ENCODE data around the gene NKAIN4.

DNA sequence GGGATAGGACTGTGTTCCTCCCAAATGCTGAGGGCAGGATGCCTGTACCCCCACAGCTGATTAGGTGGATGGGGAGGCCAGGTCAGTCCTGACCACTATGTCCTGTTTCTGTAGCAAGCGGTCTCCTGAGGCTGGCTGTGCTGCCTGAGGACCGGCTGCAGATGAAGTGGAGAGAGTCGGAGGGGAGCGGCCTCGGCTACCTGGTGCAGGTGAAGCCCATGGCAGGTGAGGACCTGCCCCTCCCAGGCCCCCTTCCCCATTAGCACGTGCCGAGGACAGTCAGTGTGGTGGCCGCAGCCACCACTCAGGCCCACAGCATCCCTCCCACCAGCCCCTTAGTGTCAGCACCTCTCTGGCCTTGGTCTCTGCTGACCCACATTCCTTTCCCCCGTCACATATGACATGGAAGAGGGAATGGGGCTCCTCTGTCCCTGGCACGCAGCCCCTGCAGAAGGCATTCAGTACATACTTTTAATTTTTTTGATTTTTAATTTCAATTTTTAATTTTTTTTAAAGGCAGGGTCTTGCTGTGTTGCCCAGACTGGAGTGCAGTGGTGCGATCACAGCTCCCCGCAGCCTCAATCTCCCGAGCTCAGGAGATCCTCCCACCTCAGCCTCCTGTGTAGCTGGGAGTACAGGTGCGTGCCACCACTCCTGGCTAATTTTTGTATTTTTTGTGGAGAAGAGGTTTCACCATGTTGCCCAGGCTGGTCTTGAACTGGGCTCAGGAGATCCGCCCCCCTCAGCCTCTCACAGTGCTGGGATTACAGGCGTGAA is 43.7 kb upstream of the NKAIN4 start:
- TF ChIP-seq ZFX (IDR thresholded peaks at IDR 0.05), result no peak
- TF ChIP-seq, protein P1, sequence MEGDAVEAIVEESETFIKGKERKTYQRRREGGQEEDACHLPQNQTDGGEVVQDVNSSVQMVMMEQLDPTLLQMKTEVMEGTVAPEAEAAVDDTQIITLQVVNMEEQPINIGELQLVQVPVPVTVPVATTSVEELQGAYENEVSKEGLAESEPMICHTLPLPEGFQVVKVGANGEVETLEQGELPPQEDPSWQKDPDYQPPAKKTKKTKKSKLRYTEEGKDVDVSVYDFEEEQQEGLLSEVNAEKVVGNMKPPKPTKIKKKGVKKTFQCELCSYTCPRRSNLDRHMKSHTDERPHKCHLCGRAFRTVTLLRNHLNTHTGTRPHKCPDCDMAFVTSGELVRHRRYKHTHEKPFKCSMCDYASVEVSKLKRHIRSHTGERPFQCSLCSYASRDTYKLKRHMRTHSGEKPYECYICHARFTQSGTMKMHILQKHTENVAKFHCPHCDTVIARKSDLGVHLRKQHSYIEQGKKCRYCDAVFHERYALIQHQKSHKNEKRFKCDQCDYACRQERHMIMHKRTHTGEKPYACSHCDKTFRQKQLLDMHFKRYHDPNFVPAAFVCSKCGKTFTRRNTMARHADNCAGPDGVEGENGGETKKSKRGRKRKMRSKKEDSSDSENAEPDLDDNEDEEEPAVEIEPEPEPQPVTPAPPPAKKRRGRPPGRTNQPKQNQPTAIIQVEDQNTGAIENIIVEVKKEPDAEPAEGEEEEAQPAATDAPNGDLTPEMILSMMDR (conservative IDR thresholded peaks at IDR 0.05), result no peak

Measured in C4-2B (cell line).